SK-N-SH (cell line): ENCODE data around the gene TMEM232.

ENCODE experiments used
- CTCF ChIP-seq: fragments of 200-600 bp; sonication (generic); IDR thresholded peaks from 2 replicates; pipeline ENCODE4 v1.6.1; 2017; ENCODE audit warnings: antibody characterized with exemption, mild to moderate bottlenecking, moderate library complexity
- ELF1 ChIP-seq: IDR thresholded peaks from 2 replicates; pipeline ENCODE4 v1.4.0; 2012
- GABPA ChIP-seq: IDR thresholded peaks from 2 replicates; pipeline ENCODE4 v1.4.0; 2012; ENCODE audit warnings: low read depth, mild to moderate bottlenecking
- MAX ChIP-seq: IDR thresholded peaks from 2 replicates; pipeline ENCODE4 v1.4.0; 2012; ENCODE audit warnings: low read depth
- MXI1 ChIP-seq: IDR thresholded peaks from 2 replicates; pipeline ENCODE4 v1.6.1; 2012; ENCODE audit warnings: mild to moderate bottlenecking, low read depth, low read length, improper control_type of control experiment
- NRF1 ChIP-seq: IDR thresholded peaks from 2 replicates; pipeline ENCODE4 v1.6.1; 2012; ENCODE audit warnings: low read depth, mild to moderate bottlenecking, low read length
- POLR2AphosphoS5 ChIP-seq: IDR thresholded peaks from 2 replicates; pipeline ENCODE4 v1.6.1; 2012; ENCODE audit warnings: low read depth, low read length
- RAD21 ChIP-seq: IDR thresholded peaks from 2 replicates; pipeline ENCODE4 v1.6.1; 2012; ENCODE audit warnings: mild to moderate bottlenecking, low read length
- TAF1 ChIP-seq: IDR thresholded peaks from 2 replicates; pipeline ENCODE4 v1.6.1; 2012; ENCODE audit warnings: low read depth, mild to moderate bottlenecking, low read length, moderate library complexity, borderline replicate concordance
- TCF12 ChIP-seq: IDR thresholded peaks from 2 replicates; pipeline ENCODE4 v1.4.0; 2012
- YY1 ChIP-seq: IDR thresholded peaks from 2 replicates; pipeline ENCODE4 v1.4.0; 2012; ENCODE audit warnings: low read depth, mild to moderate bottlenecking

DNA sequence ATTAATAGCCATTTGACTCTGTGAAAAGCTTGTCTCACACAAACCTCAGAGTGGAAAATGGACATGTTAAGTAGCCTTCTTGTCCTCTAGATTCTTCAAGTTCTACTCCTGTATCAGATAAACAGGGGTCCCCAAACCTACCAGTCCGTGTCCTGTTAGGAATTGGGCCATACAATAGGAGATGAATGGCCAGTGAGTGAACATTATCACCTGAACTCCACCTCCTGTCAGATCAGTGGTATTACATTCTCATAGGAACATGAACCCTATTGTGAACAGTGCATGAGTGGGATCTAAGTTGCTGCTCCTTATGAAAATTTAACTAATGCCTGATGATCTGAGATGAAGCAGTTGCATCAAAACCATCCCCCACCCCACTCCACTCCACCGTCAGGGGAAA is 136.3 kb downstream of the TMEM232 start:
- no peak for TF ChIP-seq POLR2AphosphoS5
- peak; percentile 55 for TF ChIP-seq CTCF
- no peak for TF ChIP-seq ELF1
- no peak for TF ChIP-seq MXI1
- TF ChIP-seq RAD21 = peak; percentile 62
- TF ChIP-seq TCF12 = no peak
- no peak for TF ChIP-seq TAF1
- TF ChIP-seq GABPA = no peak
- no peak for TF ChIP-seq YY1
- TF ChIP-seq NRF1 = no peak
- TF ChIP-seq MAX = no peak
